Dermis microvascular lymphatic vessel endothelial cell (primary cell): Measurements from ENCODE around the gene CALM1. TPM values are rescaled to one million over a fixed set of nuclear protein-coding genes. Genes with fewer than 3 reads are reported as not detected.

Source experiments
- DNase-seq, 2 donors: peaks; one replicate each; pipeline versions ENCODE4 v3.0.0 to v3.0.0-alpha.2; 2010; ENCODE audit warnings: low read depth in 2 of 2
- total RNA-seq: library from RNA; depleted of rRNA; stranded (reverse); fragments of >200 nt; gene quantifications from 2 replicates; pipeline ENCODE4 v1.2.1, GENCODE V29; 2014

The CALM1 gene
- total RNA-seq, 1 donor from 2014 or later: 1,375 TPM

DNA sequence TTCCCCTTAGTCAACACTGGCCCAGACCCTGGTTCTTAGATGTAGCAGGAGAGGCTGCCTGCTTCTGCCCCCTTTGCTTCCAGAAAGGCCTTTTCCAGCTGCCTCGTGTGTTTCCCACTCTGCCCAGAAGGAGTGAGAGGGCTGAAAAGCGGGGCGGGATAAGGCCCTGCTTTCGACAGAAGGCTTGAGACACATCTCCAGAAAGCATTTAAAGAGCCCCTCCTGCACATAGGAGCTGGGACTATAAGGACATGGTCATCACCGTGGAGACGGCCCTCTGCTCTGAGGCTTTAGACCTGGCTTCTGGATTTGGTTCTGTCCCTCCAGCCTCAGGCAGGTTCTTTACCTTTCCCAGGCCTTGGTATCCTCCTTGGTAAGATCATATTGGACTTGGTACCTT, 11.9 kb downstream of the CALM1 start:
- peak in 1 of 2 donors; percentile 32 for DNase-seq

DNA sequence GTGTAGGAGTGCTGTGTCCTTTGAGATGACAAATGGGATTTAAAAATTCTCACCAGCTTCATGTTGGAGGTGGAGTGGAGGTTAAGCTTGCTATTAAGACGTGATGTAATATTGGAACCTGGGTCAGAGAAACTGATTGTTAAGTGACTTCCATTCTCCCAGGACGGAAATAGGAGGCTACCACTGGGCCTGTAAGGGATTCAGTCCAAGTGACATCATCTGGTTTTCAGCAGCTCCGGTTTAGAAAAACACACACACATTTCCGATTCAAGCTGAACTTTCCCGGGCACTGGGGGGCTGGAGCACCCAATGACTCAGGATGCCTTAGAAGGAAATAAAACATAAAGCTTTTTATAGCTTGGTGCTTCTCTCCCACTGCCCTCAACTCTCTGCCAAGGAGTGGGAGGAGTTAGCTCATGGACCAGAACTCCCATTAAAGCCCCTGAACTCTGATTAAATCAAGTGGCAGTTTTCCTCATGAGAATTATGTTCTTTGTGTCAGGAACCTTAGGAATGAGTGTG, 12.4 kb downstream of the CALM1 start:
- DNase-seq: peak; percentile 84 to 99

DNA sequence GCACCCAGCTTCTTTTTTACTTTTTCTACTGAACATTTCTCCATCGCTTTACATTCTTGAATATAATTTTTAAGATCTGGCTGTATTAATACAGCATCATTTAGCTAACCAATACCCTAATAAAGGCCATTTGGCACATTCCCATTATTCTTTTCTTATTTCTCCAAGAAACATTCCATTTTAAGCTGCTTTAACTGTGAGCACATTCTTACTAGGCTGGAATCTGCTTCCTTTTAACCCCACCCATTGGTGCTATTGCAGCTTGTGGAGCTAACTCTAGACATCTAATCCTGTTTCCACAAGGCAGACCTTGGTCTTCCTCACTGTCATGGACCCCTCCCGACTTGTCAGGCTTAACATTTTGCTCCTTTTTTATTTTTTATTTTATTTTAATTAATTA, 15.2 kb downstream of the CALM1 start:
- DNase-seq: no peak

DNA sequence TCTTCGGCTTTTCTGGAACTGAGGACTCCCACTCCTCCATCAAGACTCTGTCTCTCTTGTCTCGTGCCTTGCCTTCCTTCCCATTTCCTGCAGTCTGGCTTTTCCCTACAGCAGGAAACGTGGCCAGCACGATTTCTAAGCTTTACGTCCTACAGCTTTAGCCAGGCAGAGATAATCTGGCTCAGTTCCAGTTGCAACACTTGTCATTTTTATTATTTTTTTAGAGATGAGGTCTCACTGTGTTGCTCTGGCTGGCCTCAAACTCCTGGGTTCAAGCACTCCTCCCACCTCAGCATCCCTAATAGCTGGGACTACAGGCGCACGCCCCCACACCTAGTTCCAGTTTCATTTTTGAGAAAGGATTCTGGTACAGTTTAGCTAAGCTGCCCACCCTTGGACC, 19.9 kb downstream of the CALM1 start:
- DNase-seq: peak; percentile 70 to 89

DNA sequence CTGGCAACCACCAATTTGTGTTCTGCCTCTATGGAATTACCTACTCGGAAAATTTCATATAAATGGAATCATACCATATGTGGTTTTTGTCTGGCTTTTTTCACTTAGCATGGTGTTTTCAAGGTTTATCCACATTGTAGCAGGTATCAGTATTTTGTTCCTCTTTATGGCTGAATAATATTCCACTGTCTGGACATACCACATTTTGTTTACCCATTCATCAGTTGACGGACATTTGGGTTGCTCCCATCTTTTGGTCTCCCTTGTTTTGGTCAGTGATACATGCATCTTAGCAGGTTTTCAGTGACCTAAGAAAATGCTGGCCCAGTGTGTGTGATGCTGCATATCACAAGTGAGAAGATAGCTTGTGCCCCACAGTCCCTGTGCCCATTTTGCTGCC, 21.2 kb downstream of the CALM1 start:
- no peak for DNase-seq

DNA sequence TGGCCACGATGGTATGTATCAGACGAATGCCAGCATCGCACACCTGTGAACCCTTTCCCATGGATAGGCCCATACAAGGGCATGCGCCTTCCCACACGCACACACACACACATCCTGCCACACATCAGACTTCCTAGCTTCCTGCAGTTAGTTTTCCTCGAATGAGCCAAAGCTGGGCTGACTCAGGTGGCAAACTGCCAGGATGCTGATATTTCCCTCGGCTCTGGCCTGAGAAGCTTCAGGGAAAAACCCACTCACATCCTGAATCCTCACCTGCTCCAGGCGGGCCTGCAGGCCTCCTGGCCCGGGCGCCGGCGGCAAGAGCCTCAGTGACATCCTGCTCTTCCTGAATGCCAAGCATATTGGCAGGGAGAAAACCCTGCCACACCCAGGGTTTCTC, 22.4 kb downstream of the CALM1 start:
- peak; percentile 99 to 100 for DNase-seq

DNA sequence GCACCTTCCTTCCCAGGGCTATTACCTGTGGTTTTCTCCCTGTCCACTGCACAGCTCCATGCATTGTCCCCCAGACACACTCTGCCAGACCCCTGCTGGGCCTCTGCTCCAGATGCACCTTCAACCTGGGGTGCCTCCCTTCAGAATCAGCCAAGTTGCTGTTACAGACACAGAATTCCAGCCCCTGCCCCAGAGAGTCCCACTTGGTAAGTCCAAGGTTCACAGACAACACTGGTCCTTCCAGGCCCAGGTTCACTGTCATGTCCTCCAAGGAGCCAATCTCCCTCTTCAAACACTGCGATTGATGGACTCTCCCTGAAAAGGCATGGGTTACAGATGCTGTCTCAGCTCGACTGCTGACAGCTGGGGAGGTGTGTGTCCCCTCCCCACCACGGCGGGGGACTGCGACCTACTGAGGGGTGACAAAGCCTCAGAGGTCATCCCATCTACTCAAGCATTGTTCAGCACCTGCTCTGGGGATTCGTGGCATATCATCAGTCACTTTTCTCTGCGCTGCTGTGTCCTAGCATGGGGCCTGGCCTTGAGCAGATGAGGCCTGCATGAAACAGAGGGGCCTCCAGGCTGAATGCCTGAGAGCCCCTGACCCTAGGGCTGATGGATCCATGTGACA, 24.3 kb downstream of the CALM1 start:
- DNase-seq: no peak

DNA sequence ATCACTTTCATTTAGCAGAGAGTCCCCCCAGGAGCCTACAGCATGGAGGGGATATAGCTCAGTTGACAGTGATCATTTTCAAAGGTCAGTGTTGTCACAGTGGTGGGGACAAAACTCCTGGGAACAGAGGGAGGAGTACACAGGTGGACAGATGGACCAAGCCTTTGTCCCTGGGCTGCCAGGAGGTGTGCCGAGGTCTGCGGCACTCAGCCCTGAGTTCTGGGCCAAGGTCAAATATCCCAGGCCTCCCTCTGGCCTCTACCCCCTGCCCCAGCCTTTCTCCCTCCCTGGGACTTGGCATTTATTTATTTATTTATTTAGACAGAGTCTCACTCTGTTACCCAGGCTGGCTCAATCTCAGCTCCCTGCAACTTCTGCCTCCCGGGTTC, 24.8 kb downstream of the CALM1 start:
- DNase-seq: no peak

DNA sequence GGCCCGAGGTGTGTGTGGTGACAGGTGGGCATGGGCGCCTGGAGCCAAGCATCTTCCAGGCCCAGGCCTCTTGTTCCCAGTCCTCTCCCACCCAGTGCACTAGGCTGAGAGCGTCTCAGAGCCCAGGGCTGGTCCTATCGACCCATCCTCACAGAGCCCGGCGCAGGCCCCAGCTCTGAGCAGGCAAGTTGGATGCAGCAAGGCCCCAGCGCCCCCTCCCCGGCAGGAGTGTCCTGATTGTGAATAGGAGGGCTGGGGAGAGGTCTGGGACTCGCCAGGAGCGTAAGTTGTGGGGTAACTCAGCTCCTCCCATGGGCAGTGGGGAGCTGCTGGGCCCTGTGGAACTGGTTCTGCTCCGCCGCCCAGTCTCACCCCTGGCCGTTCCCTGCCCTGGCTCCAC, 26.3 kb downstream of the CALM1 start:
- DNase-seq: no peak

DNA sequence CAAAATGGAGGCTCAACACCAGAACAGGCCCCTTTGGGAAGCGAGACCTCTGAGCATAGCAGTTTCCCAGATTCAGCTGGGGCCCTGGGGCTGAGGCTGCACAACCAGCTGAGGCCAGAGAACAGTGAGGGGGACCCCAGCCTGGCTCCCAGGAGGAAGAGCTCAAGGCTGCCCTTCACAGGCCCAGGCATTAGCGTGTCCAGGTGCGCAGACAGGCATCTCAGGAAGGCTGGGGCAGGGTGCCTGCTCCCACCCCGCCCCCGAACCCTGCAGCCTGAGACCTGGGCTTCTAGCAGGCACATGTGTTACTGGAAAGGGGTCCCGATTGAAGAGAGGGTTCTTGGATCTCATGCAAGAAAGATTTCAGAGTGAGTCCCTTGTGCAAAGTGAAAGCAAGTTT, 27.2 kb downstream of the CALM1 start:
- no peak for DNase-seq

DNA sequence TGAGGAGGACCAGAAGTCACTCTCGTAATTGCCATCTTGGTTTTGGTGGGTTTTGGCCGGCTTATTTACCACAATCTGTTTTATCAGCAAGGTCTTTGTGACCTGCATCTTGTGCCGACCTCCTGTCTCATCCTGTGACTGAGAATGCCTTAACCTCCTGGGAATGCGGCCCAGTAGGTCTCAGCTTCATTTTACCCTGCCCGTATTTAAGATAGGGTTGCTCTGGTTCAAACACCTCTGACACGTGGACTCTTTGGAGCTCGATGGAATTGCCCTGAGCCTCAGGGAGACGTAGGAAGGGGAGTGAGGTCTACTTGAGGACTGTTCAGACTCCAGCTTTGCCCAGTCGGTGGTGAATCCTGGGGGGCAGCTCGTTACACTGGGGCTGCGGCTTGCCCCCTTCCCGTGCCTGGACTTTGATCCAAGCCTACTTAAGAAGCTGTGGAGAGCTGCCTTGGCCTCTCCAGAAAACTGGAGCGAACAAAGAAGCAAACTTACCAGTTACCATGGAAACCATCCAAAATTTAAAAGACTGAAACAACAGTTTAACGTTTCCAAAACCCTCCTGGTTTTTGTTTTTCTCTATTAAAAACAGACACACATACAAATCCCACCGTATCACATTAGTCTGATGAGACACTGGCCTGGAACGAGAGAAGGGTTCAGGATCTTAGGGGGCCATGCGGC, 28.0 kb downstream of the CALM1 start:
- DNase-seq: no peak

DNA sequence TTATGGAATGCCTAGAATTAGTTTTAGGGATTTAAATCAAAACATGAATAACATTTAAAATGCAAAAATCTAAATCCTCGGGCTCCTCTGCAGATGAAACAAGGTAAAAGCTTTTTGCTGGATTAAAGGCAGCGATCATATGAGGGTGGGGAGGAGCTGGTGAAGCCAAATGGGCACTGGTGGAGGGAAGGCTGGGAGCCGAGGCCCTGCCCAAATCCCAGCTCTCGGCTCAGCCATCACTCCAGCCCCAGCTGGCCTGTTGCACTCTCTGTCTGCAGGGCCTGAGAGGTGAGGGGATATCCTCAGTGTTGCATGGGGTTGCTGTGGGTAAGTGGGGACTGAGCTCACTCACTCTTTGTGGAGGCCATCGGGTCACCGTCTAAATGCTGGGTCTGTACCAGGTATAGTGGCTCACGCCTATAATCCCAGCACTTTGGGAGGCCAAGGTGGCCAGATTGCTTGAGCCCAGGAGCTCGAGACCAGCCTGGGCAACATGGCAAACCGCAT, 28.6 kb downstream of the CALM1 start:
- no peak for DNase-seq

DNA sequence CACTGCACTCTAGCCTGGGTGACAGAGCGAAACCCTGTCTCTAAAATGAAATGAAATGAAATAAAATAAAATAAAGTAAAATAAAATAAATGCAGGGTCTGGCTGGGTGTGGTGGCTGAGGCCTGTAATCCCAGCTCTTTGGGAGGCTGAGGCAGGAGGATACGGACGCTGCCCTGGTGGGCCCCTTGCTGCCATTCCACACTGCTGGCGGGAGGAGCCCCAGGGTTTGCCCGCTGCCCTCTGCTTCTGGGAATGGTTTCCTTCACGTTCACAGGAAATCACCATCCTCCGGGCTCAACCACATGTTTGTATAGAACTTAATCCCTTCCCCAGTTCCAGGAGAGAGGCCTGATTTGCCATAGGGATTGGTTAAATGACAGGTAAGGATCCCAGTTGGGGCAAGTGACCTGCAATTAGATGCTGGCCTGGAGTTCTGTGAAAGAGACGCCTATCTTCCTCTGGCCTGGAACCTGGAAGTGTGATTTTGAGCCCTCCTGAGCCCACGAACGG, 29.3 kb downstream of the CALM1 start:
- DNase-seq: no peak

DNA sequence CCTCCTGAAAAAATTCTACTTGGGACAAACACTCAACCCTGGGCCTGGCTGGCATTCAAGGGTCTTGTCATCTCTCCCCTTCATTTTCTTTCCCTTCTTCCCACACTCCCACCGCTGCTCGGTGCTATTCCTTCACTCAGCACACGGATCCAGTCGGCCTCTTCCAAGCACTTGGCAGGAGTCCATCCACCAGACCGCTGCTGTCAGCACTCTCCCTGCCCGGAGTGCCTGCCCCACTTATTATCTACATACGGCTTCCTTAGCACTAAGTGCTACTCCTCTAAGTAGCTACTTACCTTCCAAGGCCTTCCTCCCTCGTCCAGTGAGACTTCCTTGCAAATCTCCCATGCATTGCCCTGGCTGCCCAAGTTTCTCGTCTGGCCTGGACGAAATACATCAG, 29.8 kb downstream of the CALM1 start:
- DNase-seq: peak in 1 of 2 donors; percentile 57

DNA sequence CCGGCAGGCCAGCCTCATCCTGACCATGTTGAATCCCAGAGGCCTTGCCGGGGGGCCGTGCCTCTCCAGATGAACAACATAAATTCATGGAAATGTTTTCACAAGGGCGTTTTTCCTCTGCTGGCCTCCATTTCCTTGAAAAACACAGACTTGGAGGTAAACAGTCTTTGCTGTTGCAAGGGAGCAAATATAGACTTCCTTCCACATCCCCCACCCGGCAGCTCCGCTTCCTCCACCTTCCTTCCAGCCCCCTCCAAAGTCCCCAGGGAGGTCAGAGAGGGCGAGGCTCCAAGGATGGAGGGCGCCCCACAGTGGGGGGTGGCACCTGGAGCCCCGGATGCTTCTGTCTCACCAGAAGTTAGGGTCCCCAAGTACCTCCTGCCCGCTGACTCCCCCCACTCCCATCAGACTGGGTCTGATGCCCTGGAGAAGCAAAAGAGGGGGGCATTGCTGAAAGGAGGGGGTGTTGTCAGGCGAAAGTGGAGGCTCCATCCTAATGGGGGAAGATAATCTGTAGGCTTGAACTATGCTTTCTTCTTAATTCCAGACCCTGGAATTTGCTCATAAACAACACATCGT, 31.1 kb downstream of the CALM1 start:
- peak in 1 of 2 donors; percentile 62 for DNase-seq

DNA sequence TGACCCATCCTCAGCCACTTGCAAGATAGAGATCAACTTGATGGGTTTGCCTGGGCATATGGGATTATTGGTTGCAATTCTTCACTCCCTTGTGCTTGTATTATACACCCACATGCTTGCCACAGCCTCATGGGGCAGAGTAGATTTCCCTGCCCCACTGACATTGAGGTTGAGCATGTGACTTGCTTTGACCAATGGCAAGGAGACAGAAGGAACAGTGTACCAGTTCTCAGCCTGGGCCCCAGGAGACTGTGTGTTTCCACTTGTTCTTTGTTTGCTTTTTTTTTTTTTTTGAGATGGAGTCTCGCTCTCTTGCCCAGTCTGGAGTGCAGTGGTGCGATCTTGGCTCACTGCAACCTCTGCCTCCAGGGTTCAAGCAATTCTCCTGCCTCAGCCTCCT, 31.8 kb downstream of the CALM1 start:
- DNase-seq: no peak

DNA sequence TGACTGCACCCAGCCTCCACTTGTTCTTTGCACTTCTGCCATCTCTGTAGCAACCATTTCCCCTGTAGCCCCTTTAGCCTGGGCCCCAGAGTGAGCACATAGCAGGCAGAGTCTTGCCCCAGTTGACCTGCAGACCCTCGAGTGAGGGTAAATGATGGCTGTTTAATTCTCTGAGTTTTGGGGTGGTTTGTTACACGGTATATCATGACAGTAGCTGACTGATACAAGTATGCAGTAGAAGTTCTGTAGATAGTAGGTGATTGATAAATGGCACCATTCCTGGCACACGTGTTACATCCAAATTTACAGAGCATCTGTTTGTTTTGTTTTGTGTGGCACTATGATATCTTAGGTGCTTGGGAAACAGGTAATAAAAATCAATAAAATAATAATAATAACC, 32.4 kb downstream of the CALM1 start:
- no peak for DNase-seq

DNA sequence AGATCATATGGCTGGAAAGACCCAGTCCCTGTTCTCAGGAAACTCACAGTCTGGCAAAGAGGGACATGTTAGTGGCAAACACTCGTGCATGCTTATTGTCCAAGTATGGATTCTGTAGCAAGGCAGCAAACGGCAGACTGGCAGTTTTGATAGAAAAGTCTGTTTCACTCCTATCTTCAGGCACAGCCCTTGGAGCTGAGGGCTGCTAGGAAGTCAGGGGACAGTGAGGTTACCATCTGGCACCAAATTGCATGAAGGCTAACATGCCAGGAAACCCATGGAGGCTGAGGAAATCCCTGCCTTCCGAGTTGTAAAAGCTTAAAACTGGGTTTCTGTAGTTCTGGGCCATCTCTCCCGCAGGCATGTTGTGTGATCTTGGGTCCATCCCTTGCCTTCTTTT, 32.9 kb downstream of the CALM1 start:
- DNase-seq: peak; percentile 56 to 74

DNA sequence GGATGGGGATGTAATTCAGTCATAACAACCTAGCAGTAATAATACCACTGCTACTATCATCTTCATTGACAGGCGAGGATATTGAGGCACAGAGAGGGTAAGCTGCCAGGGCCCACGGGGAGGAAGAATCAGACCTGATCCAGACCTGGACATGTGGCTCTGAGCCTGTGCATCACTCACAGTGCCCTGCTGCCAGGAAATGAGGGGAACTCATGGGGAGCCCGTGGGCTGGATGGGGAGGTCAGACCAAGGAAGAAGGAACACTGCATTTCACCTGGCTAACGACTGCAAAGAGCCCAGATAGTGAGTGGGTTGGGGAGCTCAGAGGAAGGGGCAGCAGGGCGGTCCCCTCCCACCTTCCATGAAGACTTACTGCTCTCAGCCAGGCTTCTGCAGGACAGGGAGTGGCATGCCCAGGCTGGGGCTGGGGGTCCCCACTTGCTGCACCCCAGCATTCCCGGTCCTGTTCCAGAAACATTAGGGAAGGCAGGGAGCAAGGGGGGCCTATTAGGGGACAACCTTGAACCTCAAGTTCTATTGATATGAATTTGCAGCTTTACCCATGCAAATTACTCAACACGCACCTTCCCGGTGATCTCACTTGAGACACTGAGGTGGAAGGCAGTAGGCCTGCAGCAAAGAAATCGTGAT, 37.7 kb downstream of the CALM1 start:
- no peak for DNase-seq

DNA sequence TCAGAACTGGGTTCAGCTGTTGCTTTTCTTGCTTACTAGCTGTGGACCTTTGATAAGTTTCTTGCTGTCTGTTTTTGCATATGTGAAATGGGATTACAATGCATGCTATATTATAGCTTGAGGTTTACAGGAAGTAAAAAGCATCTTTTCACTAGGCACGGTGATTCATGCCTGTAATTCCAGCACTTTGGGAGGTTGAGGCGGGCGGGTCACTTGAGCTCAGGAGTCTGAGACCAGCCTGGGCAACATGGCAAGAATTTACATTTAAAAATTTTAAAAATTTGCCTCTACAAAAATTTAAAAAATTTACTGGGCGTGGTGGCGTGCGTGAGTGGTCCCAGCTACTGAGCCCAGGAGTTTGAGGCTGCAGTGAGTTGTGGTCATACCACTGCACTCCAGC, 42.0 kb downstream of the CALM1 start:
- no peak for DNase-seq

DNA sequence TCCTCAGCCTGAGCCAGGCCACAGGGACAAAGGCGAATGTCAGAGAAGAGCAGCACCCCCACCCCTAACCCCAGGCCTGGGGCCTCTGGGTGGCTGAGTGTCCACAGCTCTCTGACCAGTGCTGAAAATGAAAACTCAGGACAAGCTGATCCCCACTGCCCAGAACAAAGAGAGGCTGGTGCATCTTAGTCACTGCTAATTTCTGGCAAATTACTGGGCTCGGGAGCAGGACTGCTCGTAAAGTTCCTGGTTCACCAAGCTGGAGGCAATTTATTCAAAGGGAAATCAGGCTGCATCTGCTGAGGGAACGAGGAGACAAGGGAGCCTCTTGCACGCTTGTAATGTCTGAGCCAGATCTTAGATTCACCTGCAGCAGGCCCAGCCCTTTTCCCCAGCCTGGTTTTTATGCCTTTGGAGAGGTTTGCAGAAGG, 43.2 kb downstream of the CALM1 start:
- DNase-seq: no peak

DNA sequence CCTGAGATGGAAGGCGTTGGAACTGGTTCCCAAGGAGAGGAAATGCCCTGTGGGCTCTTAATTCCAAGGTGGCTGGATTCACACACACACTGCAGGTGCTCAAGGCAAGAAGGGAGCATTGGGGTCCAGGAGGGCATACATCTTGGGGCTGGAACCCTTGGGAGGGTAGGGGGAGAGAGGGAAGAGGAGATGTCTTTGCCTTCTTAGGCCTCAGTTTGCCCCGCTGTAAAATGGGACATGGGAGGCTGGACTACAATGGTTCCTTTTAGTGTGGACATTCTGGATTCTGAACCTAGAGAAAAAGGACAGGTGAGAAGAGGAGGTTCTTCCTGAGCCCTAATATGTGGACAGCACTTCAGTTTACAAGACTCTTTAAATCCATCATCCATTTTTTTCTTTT, 43.8 kb downstream of the CALM1 start:
- no peak for DNase-seq
